Fibroblast of the aortic adventitia (primary cell): ENCODE data around the gene MAP7D2. TPM values are rescaled to one million over a fixed set of nuclear protein-coding genes. Genes with fewer than 3 reads are reported as not detected.

Experiments used
- DNase-seq: peaks from one replicate; pipeline ENCODE4 v3.0.0-alpha.2; 2010; ENCODE audit warnings: low read depth
- H3K4me3 ChIP-seq: 2 replicates; pipeline ENCODE4 v1.5.1; 2011; ENCODE audit warnings: low read depth, mild to moderate bottlenecking, control low read depth, low read length, moderate library complexity
- CTCF ChIP-seq: IDR thresholded peaks from 2 replicates; pipeline ENCODE4 v1.5.1; 2011; ENCODE audit warnings: mild to moderate bottlenecking, low read length, control low read depth, inconsistent platforms; ENCODE audit not compliant: insufficient read depth
- total RNA-seq: library from RNA; depleted of rRNA; stranded (reverse); fragments of >200 nt; gene quantifications from 2 replicates; pipeline ENCODE4 v1.2.3, GENCODE V29; 2012; ENCODE audit warnings: low replicate concordance

Gene MAP7D2
- total RNA-seq, 1 donor: 0.18 TPM

DNA sequence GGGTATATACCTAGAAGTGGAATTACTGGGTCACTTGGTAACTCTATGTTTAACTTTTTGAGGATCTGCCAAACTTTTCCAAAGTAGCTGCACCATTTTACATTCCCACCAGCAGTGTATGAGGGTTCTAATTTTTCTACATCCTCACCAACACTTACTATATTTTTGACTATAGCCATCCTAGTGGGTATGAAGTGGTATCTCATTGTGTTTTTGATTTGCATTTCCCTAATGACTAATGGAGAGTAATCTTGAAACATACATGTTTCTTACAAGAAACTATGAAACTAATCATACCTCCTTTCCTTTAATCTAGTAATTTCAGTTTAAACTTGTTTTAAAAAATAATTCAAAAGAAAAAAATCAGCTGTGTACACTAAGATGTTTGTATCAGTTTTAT lies 143.7 kb downstream of the MAP7D2 start:
- TF ChIP-seq CTCF: no peak

DNA sequence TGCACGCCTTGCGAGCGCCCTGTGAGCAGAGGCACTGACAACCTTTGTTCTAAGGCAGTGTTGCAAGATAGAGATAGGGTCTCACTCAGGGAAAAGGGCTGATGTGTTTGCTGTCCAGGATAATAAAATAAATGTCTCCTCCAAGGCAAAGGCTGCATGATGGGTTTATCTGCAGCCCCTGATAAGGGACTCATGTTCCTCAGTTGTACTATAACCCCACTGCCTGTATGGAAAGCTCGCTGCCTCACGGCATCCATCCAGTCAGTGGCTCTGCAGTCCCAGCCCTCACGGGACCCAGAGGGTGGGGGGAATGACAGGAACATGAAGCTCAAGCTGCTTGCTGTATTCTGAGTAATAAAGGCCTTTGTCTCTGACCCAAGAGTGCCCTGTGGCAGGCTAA lies 148.4 kb downstream of the MAP7D2 start:
- no peak for TF ChIP-seq CTCF
- DNase-seq: no peak

More for the DNA sequence above, 143.7 kb downstream of the MAP7D2 start:
- no peak overlapping the region for H3K4me3 ChIP-seq
- DNase-seq: no peak

GRCh38 chrX:19966056-19966455 lies 150.7 kb downstream of the MAP7D2 start:
- no peak for TF ChIP-seq CTCF
- no peak overlapping the region for H3K4me3 ChIP-seq
- DNase-seq: no peak

More for the DNA sequence above, 148.4 kb downstream of the MAP7D2 start:
- no peak overlapping the region for H3K4me3 ChIP-seq

GRCh38 chrX:19964017-19964710 lies 152.5 kb downstream of the MAP7D2 start:
- H3K4me3 ChIP-seq: no peak overlapping the region
- no peak for TF ChIP-seq CTCF
- no peak for DNase-seq

- H3K4me3 ChIP-seq: no peak overlapping the region
- no peak for TF ChIP-seq CTCF
- DNase-seq: no peak
Observed at GRCh38 chrX:19960913-19961312, 155.8 kb downstream of the MAP7D2 start.

- DNase-seq: no peak
- no peak for TF ChIP-seq CTCF
- no peak overlapping the region for H3K4me3 ChIP-seq
Observed at GRCh38 chrX:19958552-19959486, 157.9 kb downstream of the MAP7D2 start.
